Myocyte (in vitro differentiated cells): ENCODE measurements around the gene FGF22. TPM values are rescaled to one million over a fixed set of nuclear protein-coding genes. Genes with fewer than 3 reads are reported as not detected.
"Not testable (repeated sequence)": the region's sequence is repeated elsewhere in the genome, so short reads cannot be mapped to it uniquely, and the experiment has no call there.

Experiments used
- DNase-seq: peaks from one replicate; pipeline ENCODE4 v3.0.0-alpha.2; 2012; ENCODE audit warnings: low read depth
- polyA plus RNA-seq: library from polyadenylated mRNA; unstranded; fragments of >200 nt; gene quantifications from one replicate; pipeline ENCODE4 v1.2.1, GENCODE V29; 2012; ENCODE audit warnings: missing spikeins
- total RNA-seq: library from RNA; depleted of rRNA; stranded (reverse); fragments of >200 nt; gene quantifications from 2 replicates; pipeline ENCODE4 v1.2.3, GENCODE V29; 2014

The FGF22 gene
- total RNA-seq = 0.16 and 0.21 TPM in 2 replicates
- 0.61 TPM for polyA plus RNA-seq

GRCh38 chr19:639253-640160, at the start of gene FGF22:
Gene FGF22, plus strand, starts transcription at chr19:639879. Its CDS starts 47 bp downstream, at chr19:639926.
- peak; percentile 81 for DNase-seq

GRCh38 chr19:590396-590745, 49.3 kb upstream of the FGF22 start:
- DNase-seq = no peak

- no peak for DNase-seq
Measured at GRCh38 chr19:590750-591098, 49.0 kb upstream of the FGF22 start.

GRCh38 chr19:591099-591958, 48.4 kb upstream of the FGF22 start:
- no peak for DNase-seq

- no peak for DNase-seq
Measured at GRCh38 chr19:592101-592500, 47.6 kb upstream of the FGF22 start.

GRCh38 chr19:593055-593454, 46.6 kb upstream of the FGF22 start:
- DNase-seq = no peak

- no peak for DNase-seq
Measured at GRCh38 chr19:593505-593904, 46.2 kb upstream of the FGF22 start.

- DNase-seq = no peak
Measured at GRCh38 chr19:594265-594870, 45.3 kb upstream of the FGF22 start.

- DNase-seq = peak; percentile 55
Measured at GRCh38 chr19:595326-596262, 44.1 kb upstream of the FGF22 start.

GRCh38 chr19:596263-596655, 43.4 kb upstream of the FGF22 start:
- DNase-seq = no peak

- no peak for DNase-seq
Measured at GRCh38 chr19:597406-598315, 42.0 kb upstream of the FGF22 start.

- no peak for DNase-seq
Measured at GRCh38 chr19:601310-601709, 38.4 kb upstream of the FGF22 start.

- no peak for DNase-seq
Measured at GRCh38 chr19:601790-602189, 37.9 kb upstream of the FGF22 start.

GRCh38 chr19:602391-603301, 37.0 kb upstream of the FGF22 start:
- DNase-seq = no peak

GRCh38 chr19:603302-603639, 36.4 kb upstream of the FGF22 start:
- not testable (repeated sequence) for DNase-seq

GRCh38 chr19:603779-604178, 35.9 kb upstream of the FGF22 start:
- DNase-seq = not testable (repeated sequence)

GRCh38 chr19:604355-604754, 35.3 kb upstream of the FGF22 start:
- no peak for DNase-seq

GRCh38 chr19:605061-605971, 34.4 kb upstream of the FGF22 start:
- not testable (repeated sequence) for DNase-seq
